GM21576 (cell line): Measurements from ENCODE around the gene IFI30.

Experiments
- ATAC-seq: cut with Tn5 transposase; IDR thresholded peaks from one replicate; pipeline ENCODE4 v1.9.1; 2021; ENCODE audit warnings: mild to moderate bottlenecking, moderate library complexity; ENCODE audit not compliant: unreplicated experiment

Gene IFI30

GRCh38 chr19:18223860-18224524 is 50.4 kb downstream of the IFI30 start:
- ATAC-seq: no peak

- peak; percentile 88 for ATAC-seq
These were observed 51.1 kb downstream of the IFI30 start for GRCh38 chr19:18224525-18225354.

- no peak for ATAC-seq
These were observed 51.7 kb downstream of the IFI30 start for GRCh38 chr19:18225355-18225701.

- ATAC-seq: no peak
These were observed 52.3 kb downstream of the IFI30 start, which contains the start of gene PDE4C for GRCh38 chr19:18225702-18226468. Gene PDE4C (minus strand): TSS chr19:18226438. CDS start chr19:18226415, 23 bp downstream.

- no peak for ATAC-seq
These were observed 53.6 kb downstream of the IFI30 start for GRCh38 chr19:18226956-18227780.
